ENCODE results near the gene NHEJ1. TPM values are rescaled to one million over a fixed set of nuclear protein-coding genes. Genes with fewer than 3 reads are reported as not detected.

The NHEJ1 gene
- total and polyA plus RNA-seq, 2 donors (not counting 3 experiments of a cell fraction or from before 2014, with no cell fraction given) = 12.8 to 12.9 TPM

- peak; percentile 83 for DNase-seq (ENCODE audit: low read depth, low spot score)
- peak within 1 kb of the TSS; percentile 29 to 81 (median 67) for H3K4me3 ChIP-seq (replicated peaks in 1 of 3; ENCODE audit: insufficient read depth in 1 of 3, low read depth in 1 of 3, low read length in 3 of 3)
- H3K4me1 ChIP-seq (ENCODE audit: control insufficient read depth, extremely low read depth, insufficient read depth, low read length) = peaks cover 18% of the 10 kb centered on the region
- ChIA-PET POLR2A (interaction anchor here (0.6 to 1.2 kb wide), 6 partner anchors 19 to 180 kb away, joined by 3 to 5 read pairs (median 3); partner anchors contain the start of genes ANKZF1 and ATG9A), CTCF (interaction anchor here (0.6 to 3.4 kb wide), 11 partner anchors 17 to 594 kb away, joined by 3 to 18 read pairs (median 7); partner anchors contain the start of genes ABCB6, DNAJB2, NHEJ1 and ZFAND2B)
- intact Hi-C loops (cut with micrococcal nuclease) = loop anchor here (1.0 to 5.0 kb wide), 8 partner anchors 17 to 610 kb away; partner anchors contain the start of genes ANKZF1, ATG9A, CNOT9 and DNAJB2
- FAIRE-seq = peak; percentile 74
- no peaks in the 10 kb centered on the region for H3K27me3 ChIP-seq (ENCODE audit: control insufficient read depth in 2 of 2, insufficient read depth in 2 of 2, low read length in 2 of 2)
- peak within 1 kb of the TSS; percentile 95 for H3K4me2 ChIP-seq (ENCODE audit: insufficient read depth, low read length)
- TSS peak; percentile 32 for BruUV-seq (replicated peaks)
- H3K36me3 ChIP-seq (ENCODE audit: control insufficient read depth in 2 of 2, extremely low read depth in 1 of 2, insufficient read depth in 2 of 2, low read length in 2 of 2) = peaks cover 14 to 34% of the 10 kb centered on the region in 2 experiments
- peak within 1 kb of the TSS; percentile 62 for H3K27ac ChIP-seq (ENCODE audit: insufficient read depth, low read depth, low read length)
- H2AFZ ChIP-seq (ENCODE audit: low read depth, low read length) = peak within 1 kb of the TSS; percentile 74
- peaks cover 22% of the 10 kb centered on the region for H3K79me2 ChIP-seq (ENCODE audit: control insufficient read depth, insufficient read depth, low read length)
- dilution Hi-C loops (cut with MboI; ENCODE audit: extremely low pct_ligation_motif_present, low sequenced_read_pairs) = no loop called here
- peak within 1 kb of the TSS; percentile 81 for H3K9ac ChIP-seq (replicated peaks; ENCODE audit: extremely low read depth, insufficient read depth, low read length)
- TF ChIP-seq EZH2 (IDR thresholded peaks at IDR 0.05; ENCODE audit: borderline replicate concordance, low read depth, low read length, severe bottlenecking) (no peak), MAX (IDR thresholded peaks at IDR 0.05; ENCODE audit: insufficient read depth, insufficient read length) (peak; percentile 16), FOS (IDR thresholded peaks at IDR 0.05; ENCODE audit: borderline replicate concordance, insufficient read depth, low read length) (no peak), GATA2 (IDR thresholded peaks at IDR 0.05; ENCODE audit: insufficient read depth, insufficient read length, low read depth, low read length) (no peak), POLR2AphosphoS5 (IDR thresholded peaks at IDR 0.05; ENCODE audit: insufficient read depth, low read depth, low read length) (peak; percentile 85), MYC (IDR thresholded peaks at IDR 0.05; ENCODE audit: low read depth, low read length) (no peak), CTCF (IDR thresholded peaks at IDR 0.05; ENCODE audit: extremely low read depth in 1 of 2, insufficient read depth in 1 of 2, low read depth in 1 of 2, low read length in 2 of 2) (peak in 1 of 2 donors; percentile 0)
- no peaks in the 10 kb centered on the region for H3K9me1 ChIP-seq (replicated peaks; ENCODE audit: control insufficient read depth, extremely low read depth, insufficient read depth, low read length)
- no peaks in the 10 kb centered on the region for H4K20me1 ChIP-seq (replicated peaks; ENCODE audit: control insufficient read depth, extremely low read depth, insufficient read depth, low read length)
- no peaks in the 10 kb centered on the region for H3K9me3 ChIP-seq (replicated peaks; ENCODE audit: control insufficient read depth, insufficient read depth, low read length)
Measured at GRCh38 chr2:219176818-219177551, 16.4 kb upstream of the NHEJ1 start, which contains the start of gene CNPPD1. CNPPD1 (minus strand) TSS chr2:219176925; CDS start chr2:219176828, 97 bp downstream.
